ENCODE results near the gene ADCY2.

Gene ADCY2

GRCh38 chr5:7754997-7755596 is 359.2 kb downstream of the ADCY2 start:
- FAIRE-seq = no peak

- no peak for FAIRE-seq
Measured at GRCh38 chr5:7755958-7756357, 360.0 kb downstream of the ADCY2 start.

GRCh38 chr5:7756453-7756852 is 360.5 kb downstream of the ADCY2 start:
- no peak for FAIRE-seq

GRCh38 chr5:7759257-7759871 is 363.4 kb downstream of the ADCY2 start:
- no peak for FAIRE-seq

- FAIRE-seq = no peak
Measured at GRCh38 chr5:7759951-7760580, 364.1 kb downstream of the ADCY2 start.

- no peak for FAIRE-seq
Measured at GRCh38 chr5:7762267-7762666, 366.3 kb downstream of the ADCY2 start.

GRCh38 chr5:7763621-7764072 is 367.7 kb downstream of the ADCY2 start:
- FAIRE-seq = no peak

- no peak for FAIRE-seq
Measured at GRCh38 chr5:7764452-7764851, 368.5 kb downstream of the ADCY2 start.

- FAIRE-seq = no peak
Measured at GRCh38 chr5:7770436-7770835, 374.5 kb downstream of the ADCY2 start.

- FAIRE-seq = no peak
Measured at GRCh38 chr5:7772141-7772540, 376.2 kb downstream of the ADCY2 start.

GRCh38 chr5:7773178-7773577 is 377.2 kb downstream of the ADCY2 start:
- no peak for FAIRE-seq

- no peak for FAIRE-seq
Measured at GRCh38 chr5:7776442-7776841, 380.5 kb downstream of the ADCY2 start.

GRCh38 chr5:7779019-7780005 is 383.4 kb downstream of the ADCY2 start:
- no peak for FAIRE-seq

- no peak for FAIRE-seq
Measured at GRCh38 chr5:7781899-7782298, 386.0 kb downstream of the ADCY2 start.

- FAIRE-seq = no peak
Measured at GRCh38 chr5:7784683-7785380, 388.9 kb downstream of the ADCY2 start.

GRCh38 chr5:7787770-7788169 is 391.8 kb downstream of the ADCY2 start:
- no peak for FAIRE-seq

- no peak for FAIRE-seq
Measured at GRCh38 chr5:7789567-7789966, 393.6 kb downstream of the ADCY2 start.

GRCh38 chr5:7793895-7794294 is 398.0 kb downstream of the ADCY2 start:
- no peak for FAIRE-seq

GRCh38 chr5:7794311-7794710 is 398.4 kb downstream of the ADCY2 start:
- no peak for FAIRE-seq

GRCh38 chr5:7794823-7795222 is 398.9 kb downstream of the ADCY2 start:
- no peak for FAIRE-seq

GRCh38 chr5:7795306-7795705 is 399.4 kb downstream of the ADCY2 start:
- FAIRE-seq = no peak

- FAIRE-seq = no peak
Measured at GRCh38 chr5:7801891-7802614, 406.1 kb downstream of the ADCY2 start.

All from TTC549 (cell line).